SK-N-DZ (cell line): ENCODE data around the gene BAG5.
A peak's percentile ranks its signal among the peaks of the same experiment; 100 is the strongest.
"Not testable (repeated sequence)": the region's sequence is repeated elsewhere in the genome, so short reads cannot be mapped to it uniquely, and the experiment has no call there.

Experiments used
- DNase-seq: peaks from one replicate; pipeline ENCODE4 v3.0.0-alpha.2; 2015; ENCODE audit warnings: low spot score

The BAG5 gene

DNA sequence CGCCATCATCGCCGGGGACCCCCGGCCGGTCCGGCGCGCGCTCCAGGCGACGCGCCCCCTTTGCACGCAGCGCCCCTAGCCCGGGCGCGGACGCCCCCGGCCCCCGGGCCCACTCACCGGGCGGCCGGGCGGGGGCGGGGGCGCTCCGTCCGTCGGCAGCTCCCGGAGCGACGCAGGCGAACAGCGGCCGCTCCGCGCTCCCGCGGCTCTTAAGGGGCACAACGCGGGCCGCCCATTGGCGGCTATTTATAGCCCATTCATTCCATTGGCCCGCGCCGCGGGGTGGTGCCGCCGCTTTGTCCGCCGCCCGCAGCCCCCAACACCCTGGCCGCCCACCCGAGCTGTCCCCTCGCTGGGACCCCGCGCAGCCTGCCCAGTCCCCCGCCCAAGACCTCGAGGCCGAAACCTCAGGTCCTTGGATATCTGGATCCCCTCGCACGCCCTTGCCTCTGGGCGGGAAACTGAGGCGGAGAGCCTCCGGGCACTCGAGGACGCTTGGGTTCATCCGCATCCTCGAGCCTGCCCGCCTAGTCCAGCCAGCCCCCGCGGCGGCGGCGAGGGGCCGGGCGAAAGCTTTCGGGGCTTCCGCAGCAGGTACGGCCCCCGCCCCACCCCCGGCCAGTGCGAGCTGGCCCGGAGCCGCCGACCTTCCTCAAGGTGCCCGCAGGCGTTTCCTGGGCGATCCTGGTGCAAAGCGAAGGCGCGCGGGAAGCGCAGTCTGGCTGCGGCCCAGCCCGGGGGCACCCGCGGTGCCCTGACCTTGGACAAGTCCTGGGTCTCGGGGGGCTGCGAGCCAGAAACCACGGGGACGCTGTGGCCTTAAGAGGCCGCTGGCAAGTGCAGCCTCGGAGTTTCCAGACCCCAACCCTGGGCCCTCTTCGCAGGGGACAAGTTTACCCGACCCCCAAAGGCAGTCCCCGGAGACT is 39.5 kb downstream of the BAG5 start, which contains the start of gene CKB:
Gene CKB (minus strand): TSS at position 182 of the 926 bp plus-strand sequence. CDS start 337 bp downstream, outside the sequence.
- DNase-seq: peak; percentile 76

DNA sequence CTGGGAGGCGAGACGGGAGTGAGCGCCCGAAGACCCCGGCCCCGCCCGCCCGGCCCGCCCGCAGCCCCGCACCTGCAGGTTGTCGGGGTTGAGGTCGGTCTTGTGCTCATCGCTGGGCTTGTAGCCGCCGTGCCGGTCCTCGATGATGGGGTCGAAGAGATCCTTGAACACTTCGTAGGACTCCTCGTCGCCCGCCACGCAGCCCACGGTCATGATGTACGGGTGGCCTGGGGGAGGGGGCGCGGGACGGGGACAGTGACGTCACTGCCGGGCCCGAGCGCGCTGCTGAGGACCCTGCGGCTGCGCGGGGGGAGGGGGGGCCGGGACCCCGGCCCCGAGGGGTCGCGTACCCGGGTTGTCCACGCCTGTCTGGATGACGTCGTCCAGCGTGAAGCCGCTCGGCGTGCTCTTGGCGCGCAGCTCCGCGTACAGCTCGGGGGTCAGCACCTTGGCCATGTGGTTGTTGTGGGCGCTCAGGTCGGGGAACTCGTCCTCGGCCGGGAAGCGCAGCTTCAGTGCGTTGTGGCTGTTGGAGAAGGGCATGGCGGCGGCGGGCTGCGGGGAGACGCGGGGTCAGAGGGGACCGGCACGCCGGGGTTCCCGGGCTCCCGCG is 40.4 kb downstream of the BAG5 start:
- no peak for DNase-seq

GRCh38 chr14:103521438-103521950 is 41.0 kb downstream of the BAG5 start:
- no peak for DNase-seq

GRCh38 chr14:103520657-103521437 is 41.6 kb downstream of the BAG5 start:
- DNase-seq: peak; percentile 74

GRCh38 chr14:103520269-103520656 is 42.2 kb downstream of the BAG5 start:
- no peak for DNase-seq

DNA sequence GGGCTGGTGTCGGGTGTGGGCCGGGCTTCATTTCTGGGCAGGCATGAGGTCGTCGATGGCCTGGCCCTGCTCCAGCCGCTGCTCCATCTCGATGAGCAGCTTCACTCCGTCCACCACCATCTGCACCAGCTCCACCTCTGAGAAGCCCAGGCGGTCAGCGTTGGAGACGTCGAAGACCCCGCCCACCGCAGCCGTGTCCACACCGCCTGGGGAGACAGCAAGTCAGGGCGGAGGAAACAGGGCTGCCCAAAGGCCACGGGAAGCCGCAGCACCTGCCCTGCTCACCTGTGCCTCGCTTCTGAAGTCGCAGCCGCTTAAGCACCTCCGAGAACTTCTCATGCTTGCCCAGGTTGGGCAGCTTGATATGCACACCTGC is 42.6 kb downstream of the BAG5 start:
- no peak for DNase-seq

DNA sequence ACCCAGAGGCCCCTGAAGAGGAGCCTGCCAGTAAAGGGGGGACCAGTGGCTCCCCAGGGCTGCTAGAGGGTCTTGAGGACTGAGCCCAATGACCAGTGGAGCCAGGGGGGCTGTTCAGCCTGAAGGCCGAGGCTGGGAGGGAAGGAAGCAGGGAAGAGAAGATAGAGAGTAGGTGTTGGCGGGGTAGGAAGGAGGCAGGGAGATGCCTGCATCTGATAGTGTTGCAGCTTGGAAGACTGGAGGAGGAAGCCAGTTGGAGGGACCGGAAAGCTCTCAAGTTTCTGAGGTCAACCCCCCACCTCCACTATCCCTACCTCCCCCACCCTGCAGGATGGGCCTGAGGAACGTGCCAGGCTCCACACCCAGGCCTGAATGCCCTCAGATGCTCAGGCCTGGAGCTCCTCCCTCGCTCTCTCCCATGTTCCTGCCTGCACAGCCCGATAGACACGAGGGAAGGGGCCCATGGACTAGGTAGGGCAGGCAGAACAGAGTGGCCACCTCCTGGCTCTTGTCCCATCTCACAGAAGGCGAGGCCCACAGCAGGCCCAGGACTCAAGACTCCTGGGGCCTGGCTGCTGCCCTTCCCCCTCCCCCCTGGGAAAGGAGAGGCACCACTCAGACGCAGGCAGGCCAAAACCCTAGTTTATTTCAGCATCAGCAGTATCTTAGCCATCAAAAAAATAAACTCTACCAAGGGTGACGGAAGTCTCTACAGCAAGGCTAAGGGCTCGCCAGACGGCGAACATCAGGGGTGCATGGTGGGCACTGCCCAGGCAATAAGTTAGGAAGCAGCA is 43.2 kb downstream of the BAG5 start:
- no peak for DNase-seq

GRCh38 chr14:103518422-103519042 is 43.9 kb downstream of the BAG5 start:
- DNase-seq: peak; percentile 47

GRCh38 chr14:103517721-103518421 is 44.6 kb downstream of the BAG5 start:
- DNase-seq: no peak

DNA sequence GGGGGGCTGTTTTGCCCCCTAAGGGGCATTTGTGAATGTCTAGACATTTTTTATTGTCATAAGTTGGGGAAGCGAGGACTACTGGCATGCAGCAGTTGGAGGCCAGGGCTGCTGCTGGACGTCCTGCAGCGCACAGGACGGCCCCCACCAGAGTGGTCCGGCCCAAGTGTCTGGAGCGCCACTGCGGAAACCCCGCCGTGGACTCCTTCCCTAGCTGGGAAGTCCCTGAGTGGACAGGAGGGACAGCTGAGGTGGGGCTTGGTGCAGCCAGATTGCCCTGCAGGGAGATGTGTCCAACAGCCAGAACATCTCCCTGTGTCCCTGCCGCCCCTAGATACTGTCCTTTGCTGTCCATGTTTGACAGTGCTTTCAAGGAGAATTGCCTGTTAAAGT is 45.3 kb downstream of the BAG5 start:
- no peak for DNase-seq

DNA sequence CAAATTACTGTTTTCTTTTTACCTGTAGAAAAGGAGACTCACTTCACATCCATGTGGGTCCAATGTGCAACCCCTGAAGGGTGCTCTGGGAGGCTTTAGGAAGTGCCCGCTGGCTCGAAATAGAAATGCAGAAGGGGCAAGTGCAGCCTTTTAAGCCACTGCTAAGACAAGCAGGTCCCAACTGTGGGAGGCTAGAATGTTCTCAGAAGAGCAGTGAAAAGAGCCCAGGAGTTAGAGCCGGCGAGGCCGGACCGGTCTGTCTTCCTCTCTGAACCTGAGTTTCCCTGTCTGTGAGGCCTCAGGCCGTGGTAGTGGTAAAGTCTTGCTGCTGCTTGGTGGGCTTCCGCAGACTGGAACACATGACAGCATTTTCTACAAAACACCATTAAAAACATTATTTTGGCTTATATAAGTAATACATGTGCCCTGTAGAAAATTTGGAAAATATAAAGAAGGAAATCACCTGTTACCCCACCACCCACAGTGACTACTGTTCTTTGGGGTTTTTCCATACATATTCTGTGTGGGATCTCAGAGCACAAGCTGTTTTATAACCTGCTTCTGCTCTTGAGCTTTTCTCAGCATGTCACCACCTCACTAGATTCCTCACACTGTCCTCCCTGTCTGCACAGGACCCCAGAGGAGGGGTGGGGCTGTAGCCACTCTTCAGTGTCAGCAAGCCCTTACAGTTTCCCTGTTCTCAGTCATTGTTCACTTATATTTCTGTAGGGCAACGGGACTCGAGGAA is 45.9 kb downstream of the BAG5 start:
- DNase-seq: no peak

DNA sequence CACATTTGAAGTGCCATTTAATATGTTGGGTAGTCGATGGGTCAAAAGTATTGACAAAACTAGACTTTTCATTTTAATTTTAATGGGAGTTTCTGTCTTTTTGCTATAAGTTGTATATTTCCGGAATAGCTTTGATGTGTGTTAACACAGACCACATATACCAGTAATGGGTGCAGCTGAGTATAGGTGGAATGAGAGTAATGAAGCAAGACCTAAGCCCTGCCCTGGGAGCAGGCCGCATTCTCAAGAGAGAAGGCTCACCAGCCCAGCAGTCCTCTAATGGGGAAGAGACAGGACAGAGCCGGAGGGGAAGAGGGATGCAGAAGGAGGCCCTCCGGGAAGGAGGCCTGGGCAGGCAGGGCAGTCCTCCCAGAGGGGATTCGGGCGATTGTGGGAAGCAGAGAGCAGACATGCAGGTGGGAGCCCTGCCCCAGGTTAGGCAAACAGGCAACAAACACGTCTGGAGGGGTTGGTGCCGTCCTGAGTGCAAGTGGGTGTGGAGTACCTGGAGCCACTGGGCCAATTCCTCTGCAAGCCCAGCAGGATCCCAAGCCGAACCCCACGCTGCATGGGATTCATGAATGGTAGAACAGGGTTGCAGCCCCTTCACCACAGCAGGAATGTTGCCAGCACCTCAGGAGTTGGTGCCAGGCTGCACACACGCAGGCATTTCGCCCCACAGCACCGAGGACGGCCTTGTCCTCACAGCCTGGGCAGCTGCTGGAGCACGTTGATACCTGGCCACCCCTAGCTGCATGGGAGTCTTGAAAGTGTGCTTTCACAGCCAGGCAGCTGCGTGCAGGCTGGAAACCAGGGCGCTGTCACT is 47.6 kb downstream of the BAG5 start:
- DNase-seq: no peak

DNA sequence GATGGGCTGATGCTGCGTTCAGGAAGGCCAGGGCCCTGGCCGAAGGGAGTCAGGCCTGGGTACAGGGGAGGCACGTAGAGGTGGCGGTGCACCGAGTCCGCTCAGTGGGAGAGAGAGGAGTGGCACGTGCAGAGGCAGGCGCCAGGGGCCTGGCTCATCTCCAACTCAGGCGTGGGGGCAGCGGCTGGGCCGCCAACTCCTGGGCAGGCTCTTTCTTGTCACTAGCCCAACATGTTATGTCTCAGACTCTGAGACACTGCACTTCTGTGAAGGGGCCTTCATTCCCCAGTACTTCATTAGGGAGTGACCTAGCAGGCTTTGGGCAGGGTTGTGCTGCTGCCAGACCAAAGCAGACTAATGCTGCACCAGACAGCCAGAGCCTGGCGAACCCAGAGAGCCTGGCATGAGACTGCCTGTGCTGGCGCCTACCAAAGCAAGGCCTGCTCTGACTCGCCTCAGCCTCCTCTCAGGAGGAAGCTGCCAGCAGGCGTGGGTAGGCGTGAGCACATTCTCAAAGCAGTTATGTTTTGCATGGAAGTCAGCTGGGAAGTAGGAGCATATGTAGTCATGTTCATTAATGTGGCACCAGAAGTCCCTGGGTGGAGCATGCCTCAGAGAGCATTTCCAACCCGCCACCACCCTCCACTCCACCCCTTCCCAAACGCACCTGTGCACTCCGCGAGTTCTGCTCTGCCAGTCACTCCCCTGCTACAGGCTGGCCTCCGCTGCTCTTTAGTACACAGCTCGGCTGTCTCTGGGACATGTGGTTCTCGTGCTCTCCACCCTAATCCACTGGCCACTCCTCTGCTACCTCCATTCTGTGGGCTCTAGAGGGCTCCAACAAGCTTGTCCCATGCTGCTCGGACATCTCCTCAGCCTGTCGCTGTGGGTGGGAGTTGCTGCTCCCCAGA is 49.5 kb downstream of the BAG5 start:
- DNase-seq: no peak

DNA sequence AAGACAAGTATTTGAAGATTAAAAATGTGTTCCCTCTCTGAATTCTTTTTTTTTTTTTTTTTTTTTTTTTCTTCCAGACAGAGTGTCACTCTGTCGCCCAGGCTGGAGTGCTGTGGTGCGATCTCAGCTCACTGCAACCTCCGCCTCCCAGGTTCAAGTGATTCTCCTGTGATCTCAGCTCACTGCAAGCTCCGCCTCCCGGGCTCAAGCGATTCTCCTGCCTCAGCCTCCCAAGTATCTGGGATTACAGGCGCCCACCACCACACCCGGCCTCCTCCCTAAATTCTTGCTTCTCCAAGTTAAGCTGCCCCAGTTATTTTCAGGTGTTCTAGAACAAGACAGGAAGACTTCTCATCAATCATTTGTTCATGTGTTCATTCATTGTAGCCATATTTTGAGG is 50.3 kb downstream of the BAG5 start:
- DNase-seq: not testable (repeated sequence)

DNA sequence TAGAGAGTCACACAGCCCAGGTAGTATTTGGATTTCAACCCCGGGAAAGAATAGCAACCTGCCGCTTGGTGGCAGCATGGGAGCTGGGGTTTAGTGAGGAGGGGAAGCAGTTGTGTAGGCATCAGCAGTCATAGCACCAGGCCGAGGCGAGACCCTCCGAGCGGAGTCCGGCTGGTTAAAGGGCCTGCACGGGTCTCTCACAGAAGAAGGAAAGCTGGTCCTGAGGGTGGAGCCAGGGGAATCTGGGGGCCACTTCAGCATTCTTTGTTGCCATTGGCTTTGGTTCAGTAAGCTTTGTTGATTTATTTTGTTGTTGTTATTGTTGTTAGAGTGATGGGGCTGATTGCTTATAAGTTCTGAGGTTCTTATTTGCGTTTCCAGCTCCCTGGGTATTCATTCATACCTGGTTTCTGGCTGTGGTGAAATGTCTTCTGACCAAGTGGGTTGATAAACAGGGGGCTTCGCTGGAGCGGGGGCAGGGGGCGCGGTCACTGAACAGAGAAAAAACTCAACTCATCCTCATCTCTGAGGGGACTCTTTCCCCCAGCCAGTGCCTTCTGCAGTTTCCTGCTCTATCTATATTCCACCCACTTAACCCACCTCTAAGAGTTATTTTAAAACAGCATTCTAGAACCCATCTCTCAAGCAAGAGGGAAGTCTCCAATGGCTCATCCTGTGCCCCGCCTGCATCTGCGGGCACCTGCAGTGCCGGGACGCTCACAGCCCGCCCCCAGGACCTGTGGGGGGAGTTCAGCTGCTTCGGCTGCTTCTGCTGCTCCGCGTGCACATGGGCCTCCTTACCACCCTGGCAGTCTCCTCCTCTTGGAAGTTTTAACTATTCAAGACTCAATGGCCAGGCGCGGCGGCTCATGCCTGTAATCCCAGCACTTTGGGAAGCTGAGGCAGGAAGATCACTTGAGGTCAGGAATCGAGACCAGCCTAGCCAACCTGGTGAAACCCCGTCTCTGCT is 51.4 kb downstream of the BAG5 start:
- no peak for DNase-seq
